Endodermal cell (in vitro differentiated cells): ENCODE data around the gene MORC1. TPM values are rescaled to one million over a fixed set of nuclear protein-coding genes. Genes with fewer than 3 reads are reported as not detected.

Experiments used
- DNase-seq: peaks from one replicate; pipeline ENCODE4 v3.0.0-alpha.2; 2017
- H3K27ac ChIP-seq: 2 replicates; pipeline ENCODE4 v1.5.1; 2013; ENCODE audit warnings: mild to moderate bottlenecking, low read depth, low read length, moderate library complexity
- H3K27me3 ChIP-seq: 2 replicates; pipeline ENCODE4 v1.6.1; 2013; ENCODE audit warnings: mild to moderate bottlenecking, low read length, moderate library complexity; ENCODE audit not compliant: insufficient read depth, control insufficient read depth, poor library complexity, severe bottlenecking
- H3K36me3 ChIP-seq: 2 replicates; pipeline ENCODE4 v1.7.0; 2013; ENCODE audit warnings: mild to moderate bottlenecking, low read length, moderate library complexity; ENCODE audit not compliant: control insufficient read depth, insufficient read depth
- H3K4me1 ChIP-seq: one replicate; pipeline ENCODE4 v1.7.0; 2013; ENCODE audit warnings: low read length; ENCODE audit not compliant: control insufficient read depth, insufficient read depth
- H3K4me3 ChIP-seq: 2 replicates; pipeline ENCODE4 v1.5.1; 2013; ENCODE audit warnings: mild to moderate bottlenecking, low read length, moderate library complexity
- H3K9ac ChIP-seq: 2 replicates; pipeline ENCODE4 v1.6.1; 2013; ENCODE audit warnings: mild to moderate bottlenecking, low read length, moderate library complexity; ENCODE audit not compliant: poor library complexity, severe bottlenecking; ENCODE audit errors: extremely low read depth
- H3K9me3 ChIP-seq: 2 replicates; pipeline ENCODE4 v1.6.1; 2013; ENCODE audit warnings: mild to moderate bottlenecking, low read length, moderate library complexity; ENCODE audit not compliant: control insufficient read depth
- H3K27ac Mint-ChIP-seq: 2 replicates; pipeline ENCODE4 v1.8.0; 2020; ENCODE audit warnings: mixed read lengths
- H3K27me3 Mint-ChIP-seq: 2 replicates; pipeline ENCODE4 v1.8.0; 2021; ENCODE audit warnings: mild to moderate bottlenecking, mixed read lengths; ENCODE audit not compliant: insufficient read depth
- H3K36me3 Mint-ChIP-seq: 2 replicates; pipeline ENCODE4 v1.8.0; 2020; ENCODE audit warnings: low read depth, mixed read lengths
- H3K4me1 Mint-ChIP-seq: 2 replicates; pipeline ENCODE4 v1.8.0; 2020; ENCODE audit warnings: mixed read lengths
- H3K4me3 Mint-ChIP-seq: 2 replicates; pipeline ENCODE4 v1.8.0; 2020; ENCODE audit warnings: mild to moderate bottlenecking, moderate library complexity, mixed read lengths
- H3K9me3 Mint-ChIP-seq: 2 replicates; pipeline ENCODE4 v1.8.0; 2020; ENCODE audit warnings: mild to moderate bottlenecking, mixed read lengths
- CTCF ChIP-seq: fragments of 200-600 bp; sonication (generic); conservative IDR thresholded peaks from 2 replicates; pipeline ENCODE4 v1.5.0; 2021; ENCODE audit warnings: antibody characterized with exemption, mild to moderate bottlenecking
- WGBS, 2 experiments: methylation state at CpG; one replicate each; pipeline versions ENCODE4 v1.1.5 to v1.1.7; 2013; ENCODE audit warnings: missing lambda C conversion rate in 2 of 2, mixed read lengths in 1 of 2; ENCODE audit not compliant: insufficient coverage in 1 of 2, insufficient read length in 1 of 2; 5-methylcytosine and 5-hydroxymethylcytosine counted together
- long read RNA-seq, 4 experiments: library from polyadenylated mRNA in 2 of 4; library from RNA in 1 of 4; library from capped mRNA in 1 of 4; stranded (forward) in 3 of 4; unstranded in 1 of 4; transcript quantifications; one replicate each; pipeline ENCODE4 v2.0.0, GENCODE V29; 2020 to 2021; ENCODE audit warnings: inconsistent platforms in 1 of 4
- polyA plus RNA-seq, 2 experiments: library from polyadenylated mRNA; stranded (reverse); fragments of 50-300 nt; gene quantifications; one replicate each; pipeline ENCODE4 v1.2.3, GENCODE V29; 2013
- total RNA-seq, 2 donors: library from RNA; stranded (reverse); fragmentation: NEBNext Ultra II Directional in 1 of 2; extraction: Animal tissue kit (Norgen Biotek cat#: 25700) in 1 of 2; gene quantifications; 2 replicates in 1 of 2; 3 replicates in 1 of 2; pipeline ENCODE4 v1.2.1, GENCODE V29; 2021

Gene MORC1
- total RNA-seq = not detected
- not detected for polyA plus RNA-seq (2013, experiment 1 of 2)
- polyA plus RNA-seq (2013, experiment 2 of 2) = not detected
- long read RNA-seq, experiment 1 = 0 reads
- long read RNA-seq, experiment 2 = 0 reads
- long read RNA-seq, experiment 3 = 0 reads
- long read RNA-seq, experiment 4 = 0 reads

DNA sequence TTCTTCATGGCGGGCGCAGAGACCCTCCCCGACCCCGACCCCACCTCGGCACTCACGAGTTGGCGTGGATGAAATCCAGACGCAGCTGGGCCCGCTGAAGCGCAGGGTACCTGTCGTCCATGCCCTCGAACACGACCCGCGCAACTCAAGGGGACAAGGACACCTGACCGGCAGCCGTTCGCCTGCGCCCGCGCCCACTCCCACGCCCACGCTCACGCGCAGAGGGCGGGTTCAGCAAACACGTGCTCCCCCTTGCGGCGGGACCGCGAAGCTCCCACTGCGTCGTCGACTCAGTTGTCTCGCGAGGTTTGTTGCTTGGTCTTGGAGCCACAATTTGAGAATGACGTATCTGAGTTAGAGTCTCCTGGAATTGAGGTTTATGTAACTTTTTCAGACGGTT lies at the start of gene MORC1:
TSS of gene MORC1 (minus strand) at position 196 of the 400 bp plus-strand sequence. CDS start at position 121, 75 bp downstream.
- H3K4me3 Mint-ChIP-seq = no peak within 1 kb of the TSS
- DNase-seq = no peak
- 94 to 96% methylated on average over 25 to 38 of the region's 38 CpGs for WGBS, 2 experiments

DNA sequence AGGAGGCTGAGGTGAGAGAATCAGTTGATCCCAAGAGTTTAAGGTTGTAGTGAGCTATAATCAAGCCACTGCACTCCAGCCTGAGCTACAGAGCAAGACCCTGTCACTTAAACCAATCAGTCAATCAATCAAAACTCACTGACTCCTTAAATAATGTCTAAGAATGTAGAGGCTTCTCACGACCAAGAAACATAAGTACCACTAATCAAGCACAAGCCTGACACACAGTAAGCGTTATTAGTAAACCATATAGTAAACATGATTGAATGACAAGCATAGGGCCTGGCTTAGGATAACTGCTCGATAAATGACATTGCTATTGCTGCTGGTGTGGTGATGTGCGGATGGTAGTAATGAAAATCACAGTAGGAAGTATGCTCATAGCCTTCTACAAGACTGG lies 48.0 kb upstream of the MORC1 start:
- H3K9ac ChIP-seq = no peak overlapping the region
- peaks cover 5% of the 10 kb centered on the region for H3K4me1 Mint-ChIP-seq
- no peak for DNase-seq
- H3K27me3 ChIP-seq = no peaks in the 10 kb centered on the region
- no peak for TF ChIP-seq CTCF
- H3K4me3 ChIP-seq = no peak overlapping the region
- H3K27ac ChIP-seq = no peak overlapping the region
- H3K36me3 ChIP-seq = no peaks in the 10 kb centered on the region
- H3K36me3 Mint-ChIP-seq = no peaks in the 10 kb centered on the region
- no peaks in the 10 kb centered on the region for H3K9me3 ChIP-seq
- H3K27ac Mint-ChIP-seq = no peak overlapping the region
- WGBS, 2 experiments = 91 to 93% methylated on average over 2 to 4 of the region's 4 CpGs
- H3K27me3 Mint-ChIP-seq = no peaks in the 10 kb centered on the region
- H3K4me1 ChIP-seq = no peaks in the 10 kb centered on the region
- no peaks in the 10 kb centered on the region for H3K9me3 Mint-ChIP-seq
- no peak overlapping the region for H3K4me3 Mint-ChIP-seq

More for the DNA sequence above, at the start of gene MORC1:
- no peak for TF ChIP-seq CTCF
- H3K27me3 Mint-ChIP-seq = peaks cover 2% of the 10 kb centered on the region
- Histone ChIP-seq H3K27ac (no peak within 1 kb of the TSS), H3K36me3 (no peaks in the 10 kb centered on the region), H3K27me3 (no peaks in the 10 kb centered on the region), H3K9ac (no peak within 1 kb of the TSS), H3K4me3 (no peak within 1 kb of the TSS), H3K9me3 (no peaks in the 10 kb centered on the region), H3K4me1 (no peaks in the 10 kb centered on the region)
- peaks cover 5% of the 10 kb centered on the region for H3K36me3 Mint-ChIP-seq
- H3K4me1 Mint-ChIP-seq = peaks cover 10% of the 10 kb centered on the region
- H3K27ac Mint-ChIP-seq = no peak within 1 kb of the TSS
- H3K9me3 Mint-ChIP-seq = peaks cover 9% of the 10 kb centered on the region

GRCh38 chr3:109161487-109162123 lies 43.7 kb upstream of the MORC1 start:
- H3K36me3 Mint-ChIP-seq = no peaks in the 10 kb centered on the region
- no peak overlapping the region for H3K4me3 ChIP-seq
- DNase-seq = no peak
- H3K4me3 Mint-ChIP-seq = no peak overlapping the region
- H3K9ac ChIP-seq = no peak overlapping the region
- no peaks in the 10 kb centered on the region for H3K27me3 ChIP-seq
- H3K9me3 Mint-ChIP-seq = peaks cover 6% of the 10 kb centered on the region
- H3K9me3 ChIP-seq = no peaks in the 10 kb centered on the region
- no peak for TF ChIP-seq CTCF
- no peaks in the 10 kb centered on the region for H3K4me1 ChIP-seq
- H3K4me1 Mint-ChIP-seq = no peaks in the 10 kb centered on the region
- no peak overlapping the region for H3K27ac ChIP-seq
- WGBS, 2 experiments = 56 to 69% methylated on average over 1 to 2 of the region's 2 CpGs
- H3K36me3 ChIP-seq = no peaks in the 10 kb centered on the region
- H3K27me3 Mint-ChIP-seq = no peaks in the 10 kb centered on the region
- H3K27ac Mint-ChIP-seq = no peak overlapping the region
